GM19372 (cell line): Measurements from ENCODE around the gene KCNAB1.
"Not testable (repeated sequence)": the region's sequence is repeated elsewhere in the genome, so short reads cannot be mapped to it uniquely, and the experiment has no call there.

Source experiments
- ATAC-seq: cut with Tn5 transposase; IDR thresholded peaks from one replicate; pipeline ENCODE4 v1.9.1; 2021; ENCODE audit warnings: mild to moderate bottlenecking, low read depth, moderate library complexity; ENCODE audit not compliant: unreplicated experiment

Gene KCNAB1

DNA sequence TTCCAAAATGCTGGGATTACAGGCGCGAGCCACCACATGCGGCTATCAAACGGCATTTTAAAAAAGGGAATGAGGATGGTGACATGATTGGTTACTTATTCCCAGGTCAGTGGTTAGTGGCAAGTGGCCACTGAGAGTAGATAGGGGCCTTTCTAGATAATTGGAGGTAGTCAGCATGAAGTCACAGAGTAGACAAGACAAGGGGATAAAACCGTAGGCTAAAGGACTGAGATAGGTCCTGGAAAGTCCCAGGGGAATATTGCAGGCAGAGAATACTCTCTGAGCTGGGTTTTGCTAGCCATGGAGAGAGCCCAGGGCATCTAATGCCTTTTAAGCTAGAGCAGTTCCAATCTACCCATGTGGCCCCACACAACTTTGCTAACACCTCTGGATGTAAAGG lies 52.2 kb downstream of the KCNAB1 start:
- ATAC-seq, result no peak

DNA sequence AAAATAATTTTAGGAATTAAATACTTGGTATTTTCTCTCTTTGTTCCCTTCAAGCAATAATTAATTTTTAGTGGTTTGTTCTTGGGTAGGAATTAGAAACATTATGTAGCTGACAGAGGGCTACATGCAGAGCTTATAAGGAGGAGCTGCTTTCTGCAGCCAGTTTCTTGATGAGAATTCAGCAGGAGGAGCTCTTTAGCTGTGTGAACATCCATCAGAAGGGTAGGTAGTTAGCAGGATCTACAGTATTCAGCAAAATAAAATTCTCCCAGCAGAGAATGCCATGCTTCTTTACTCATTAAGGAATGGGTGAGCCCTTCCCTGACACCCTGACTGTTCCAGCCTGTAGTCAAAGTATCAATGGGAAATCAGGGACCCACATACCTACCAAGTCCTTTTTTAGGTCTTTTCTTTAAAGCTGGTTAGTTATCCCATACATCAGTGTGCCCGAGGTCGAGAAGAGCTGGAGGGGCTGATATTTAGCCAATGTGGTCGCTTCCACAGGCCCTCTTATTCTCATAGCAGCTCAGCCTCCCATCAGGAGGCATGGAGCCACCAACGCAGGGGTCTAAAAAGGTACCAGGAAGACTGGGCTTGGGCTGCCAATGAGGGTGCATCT lies 54.0 kb downstream of the KCNAB1 start:
- ATAC-seq, result no peak

DNA sequence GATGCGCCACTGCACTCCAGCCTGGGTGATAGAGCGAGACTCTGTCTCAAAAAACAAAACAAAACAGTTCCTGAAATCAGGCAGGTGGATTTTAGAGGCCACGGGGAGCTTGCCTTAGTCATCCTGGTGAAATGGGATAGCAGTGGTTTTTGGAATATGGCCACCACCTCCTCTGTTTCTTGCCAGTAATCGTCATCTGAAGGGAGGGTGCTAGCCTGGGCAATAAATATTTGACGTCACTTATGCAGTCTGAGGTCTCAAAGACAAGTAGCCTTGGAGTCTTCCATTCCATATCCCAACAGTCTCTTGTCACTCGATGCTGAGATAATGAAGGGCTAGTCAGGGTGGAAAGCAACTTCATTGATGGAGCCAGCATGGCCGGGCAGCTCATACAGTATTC lies 55.2 kb downstream of the KCNAB1 start:
- no peak for ATAC-seq

DNA sequence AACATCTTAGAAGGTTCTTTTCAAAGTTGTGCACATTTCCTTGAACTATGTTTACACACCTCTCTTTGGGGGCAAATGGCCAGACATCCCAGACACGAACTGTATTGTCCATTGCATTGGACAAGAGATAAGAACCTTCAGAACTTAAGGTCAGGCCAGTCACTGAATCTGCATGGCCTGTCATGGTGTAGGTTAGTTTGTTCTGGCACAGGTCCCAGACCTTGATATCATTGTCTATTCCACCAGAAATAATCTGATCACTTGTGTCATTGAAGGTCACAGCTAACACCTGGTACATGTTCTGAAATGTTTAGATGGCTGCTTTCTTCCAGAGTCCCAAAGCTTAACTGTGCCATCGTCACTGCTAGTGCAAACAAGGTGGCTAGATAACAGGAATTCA lies 55.7 kb downstream of the KCNAB1 start:
- no peak for ATAC-seq

DNA sequence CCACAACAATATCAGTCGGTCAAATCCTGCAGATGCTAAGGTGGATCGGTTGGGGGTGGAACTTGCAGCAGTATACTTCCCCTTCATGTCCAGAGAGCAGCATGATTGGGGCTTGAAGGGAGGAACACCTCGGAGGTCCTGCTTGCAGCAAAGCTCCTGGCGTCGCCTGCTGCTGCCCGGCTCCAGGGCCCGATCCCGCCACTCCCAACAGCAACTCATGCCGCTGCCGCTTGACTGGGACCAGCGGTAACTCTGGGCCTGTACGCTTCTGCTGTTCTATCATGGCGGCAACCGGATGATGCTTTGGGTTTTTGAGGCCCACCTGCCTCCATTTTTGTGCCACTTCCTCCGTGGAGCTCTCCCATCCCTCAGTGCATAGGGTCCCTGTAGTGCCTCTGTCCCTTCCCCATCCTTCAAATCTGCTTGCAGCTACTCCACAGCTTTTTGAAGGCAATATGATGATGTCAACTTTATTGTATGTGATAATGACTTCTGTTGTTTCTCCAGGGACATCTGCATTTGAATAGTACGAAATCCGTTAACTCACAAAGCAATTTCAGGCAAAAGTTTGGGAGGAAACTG lies 56.3 kb downstream of the KCNAB1 start:
- ATAC-seq, result no peak

DNA sequence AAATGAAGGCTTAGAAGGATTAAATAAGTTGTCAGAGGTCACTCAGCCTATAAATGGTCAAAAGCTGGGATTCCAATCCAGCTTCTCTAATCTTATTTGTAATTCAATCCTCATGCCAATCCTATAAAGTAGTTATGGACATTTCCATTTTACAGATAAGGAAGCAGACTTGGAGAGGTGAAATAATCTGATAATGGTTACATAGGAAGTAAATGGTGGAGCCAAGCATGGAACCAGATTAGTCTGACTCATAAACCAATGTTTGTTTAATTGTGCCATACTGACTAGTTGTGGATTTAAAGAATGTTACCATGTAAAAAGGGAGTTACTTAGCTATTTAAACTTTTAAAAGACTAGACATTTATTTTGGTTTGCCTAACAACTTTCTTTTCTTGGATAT lies 59.7 kb downstream of the KCNAB1 start:
- no peak for ATAC-seq

DNA sequence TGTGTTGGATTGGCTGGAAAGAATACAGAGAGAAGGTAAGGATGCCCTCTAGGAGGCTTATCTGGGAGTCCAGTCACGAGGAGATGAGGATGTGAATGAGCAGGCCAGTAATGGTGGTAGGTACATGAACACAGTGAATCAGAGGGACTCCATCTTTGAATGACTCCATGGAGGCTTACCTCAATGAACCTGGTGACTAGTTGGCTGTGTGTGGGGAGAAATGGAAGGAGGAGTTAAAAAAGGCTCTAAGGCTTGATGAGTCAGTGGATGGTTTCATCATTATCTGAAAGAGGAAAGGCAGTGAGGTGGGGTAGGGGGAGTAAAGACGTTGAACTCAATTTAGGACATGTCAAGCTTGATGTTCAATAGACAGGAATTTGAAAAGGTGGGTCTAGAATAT lies 61.1 kb downstream of the KCNAB1 start:
- no peak for ATAC-seq

DNA sequence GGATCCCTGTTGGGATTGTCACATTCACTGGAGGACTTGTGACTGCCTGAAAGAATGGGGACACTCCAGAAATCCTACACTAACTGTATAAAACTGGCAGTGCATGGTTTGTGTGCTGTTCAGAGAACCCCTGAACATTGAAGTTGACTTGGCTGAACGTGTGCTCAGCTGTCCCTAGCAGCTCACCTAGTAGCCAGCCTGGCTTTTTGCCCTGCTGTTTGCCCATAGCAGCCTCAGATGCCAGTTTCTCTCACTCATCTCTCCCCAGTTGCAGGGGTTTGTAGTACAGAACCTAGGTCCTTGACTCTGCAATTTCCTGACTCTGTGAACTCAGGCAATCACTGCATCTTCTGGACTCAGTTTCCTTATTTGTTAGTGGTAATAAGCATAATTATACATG lies 63.0 kb downstream of the KCNAB1 start:
- no peak for ATAC-seq

DNA sequence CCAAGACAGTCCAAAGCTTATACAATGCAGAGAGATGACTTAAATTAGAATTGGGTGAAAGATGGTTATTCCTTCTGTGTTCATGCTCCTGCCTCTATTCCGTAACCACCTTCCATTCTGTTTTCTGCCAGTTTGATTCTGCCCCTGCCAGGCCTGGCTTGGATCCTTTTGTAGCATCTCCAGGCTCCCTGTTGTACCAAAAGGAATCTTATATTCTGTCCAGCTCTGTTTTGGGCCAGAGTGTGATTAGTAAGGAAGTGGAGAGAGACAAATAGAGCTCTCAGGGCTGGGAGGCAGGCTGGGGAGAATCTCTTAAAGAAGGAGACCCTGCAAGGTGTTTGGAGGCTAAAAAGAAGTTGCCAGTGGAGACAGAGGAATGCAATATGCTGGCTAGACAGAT lies 63.8 kb downstream of the KCNAB1 start:
- ATAC-seq, result no peak

DNA sequence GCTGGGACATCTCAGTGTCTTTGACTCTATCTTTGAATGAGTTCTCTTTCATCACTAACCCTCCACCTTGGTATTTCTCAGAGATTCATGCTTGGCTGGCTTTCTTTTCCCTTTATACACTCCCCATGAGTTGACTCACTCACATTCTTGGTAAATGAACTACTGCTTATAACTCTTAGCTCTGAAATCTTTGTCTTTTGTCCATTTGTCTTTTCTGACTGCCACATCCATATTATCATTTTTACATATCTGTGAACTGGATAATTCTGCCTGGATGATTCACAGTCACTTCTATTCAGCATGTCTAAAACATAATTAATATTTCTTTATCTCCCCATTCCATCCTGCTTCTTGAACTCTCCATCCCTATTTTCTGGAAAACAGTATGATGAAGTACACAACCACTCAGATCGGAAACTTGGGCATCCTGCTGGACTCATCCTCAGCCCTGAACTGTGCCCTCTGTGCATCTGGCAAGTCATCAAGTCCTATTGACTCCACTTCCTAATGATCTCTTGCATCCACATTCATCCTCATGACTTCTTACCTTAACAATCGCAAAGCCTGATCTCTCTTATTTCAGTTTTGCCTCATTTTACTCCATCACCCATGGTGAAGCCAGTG lies 66.9 kb downstream of the KCNAB1 start:
- ATAC-seq, result no peak

DNA sequence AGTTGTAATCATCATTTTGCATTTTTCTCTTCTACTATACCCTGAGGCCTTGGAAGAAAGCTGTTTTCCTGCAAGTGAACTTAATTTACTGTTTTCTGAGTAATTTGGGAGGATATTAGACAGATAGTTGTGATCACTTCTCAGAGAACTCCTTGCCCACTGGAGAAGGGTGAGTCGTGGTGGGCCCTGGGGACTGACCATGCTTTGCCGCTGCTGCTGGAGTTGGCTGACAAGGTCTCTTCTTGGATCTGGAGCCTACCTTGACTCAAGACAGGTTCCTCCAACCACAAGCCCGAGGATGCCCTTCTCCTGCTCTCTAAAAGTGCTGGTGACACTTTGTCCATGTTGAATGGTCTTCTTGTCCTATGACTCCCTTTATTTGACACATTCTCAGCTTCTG lies 68.4 kb downstream of the KCNAB1 start:
- no peak for ATAC-seq

DNA sequence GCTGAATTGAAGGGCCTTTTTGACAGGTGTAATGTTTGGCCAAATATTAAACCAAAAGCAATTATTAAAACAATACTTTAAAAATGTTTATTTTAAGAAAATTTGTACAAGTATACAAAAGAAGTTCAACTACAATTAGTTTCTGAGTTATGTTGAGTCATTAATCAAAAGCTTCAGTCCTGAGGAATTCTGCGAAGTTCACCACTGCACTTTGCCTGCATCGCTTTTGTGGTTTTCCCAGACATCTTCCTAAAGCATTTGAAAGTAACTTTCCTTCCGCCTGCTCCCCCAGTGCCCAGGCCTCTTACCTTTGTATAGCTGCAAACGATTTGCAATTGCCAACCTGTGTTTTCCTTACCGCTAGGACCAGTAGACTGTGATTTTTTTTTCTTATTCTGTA lies 69.5 kb downstream of the KCNAB1 start:
- ATAC-seq, result no peak

DNA sequence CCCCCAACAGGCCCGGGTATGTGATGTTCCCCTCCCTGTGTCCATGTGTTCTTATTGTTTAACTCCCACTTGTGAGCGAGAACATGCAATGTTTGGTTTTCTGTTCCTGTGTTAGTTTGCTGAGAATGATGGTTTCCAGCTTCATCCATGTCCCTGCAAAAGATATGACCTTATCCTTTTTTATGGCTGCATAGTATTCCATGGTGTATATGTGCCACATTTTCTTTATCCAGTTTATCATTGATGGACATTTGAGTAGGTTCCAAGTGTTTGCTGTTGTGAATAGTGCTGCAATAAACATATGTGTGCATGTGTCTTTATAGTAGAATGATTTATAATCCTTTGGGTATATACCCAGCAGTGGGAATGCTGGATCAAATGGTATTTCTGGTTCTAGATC lies 74.6 kb downstream of the KCNAB1 start:
- not testable (repeated sequence) for ATAC-seq

DNA sequence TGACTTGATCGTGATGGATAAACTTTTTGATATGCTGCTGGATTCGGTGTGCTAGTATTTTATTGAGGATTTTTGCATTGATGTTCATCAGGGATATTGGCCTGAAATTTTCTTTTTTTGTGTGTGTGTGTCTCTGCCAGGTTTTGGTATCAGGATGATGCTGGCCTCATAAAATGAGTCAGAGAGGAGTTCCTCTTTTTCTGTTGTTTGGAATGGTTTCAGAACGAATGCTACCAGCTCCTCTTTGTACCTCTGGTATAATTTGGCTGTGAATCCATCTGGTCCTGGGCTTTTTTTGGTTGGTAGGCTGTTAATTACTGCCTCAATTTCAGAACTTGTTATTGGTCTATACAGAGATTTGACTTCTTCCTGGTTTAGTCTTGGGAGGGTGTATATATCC lies 76.8 kb downstream of the KCNAB1 start:
- not testable (repeated sequence) for ATAC-seq

DNA sequence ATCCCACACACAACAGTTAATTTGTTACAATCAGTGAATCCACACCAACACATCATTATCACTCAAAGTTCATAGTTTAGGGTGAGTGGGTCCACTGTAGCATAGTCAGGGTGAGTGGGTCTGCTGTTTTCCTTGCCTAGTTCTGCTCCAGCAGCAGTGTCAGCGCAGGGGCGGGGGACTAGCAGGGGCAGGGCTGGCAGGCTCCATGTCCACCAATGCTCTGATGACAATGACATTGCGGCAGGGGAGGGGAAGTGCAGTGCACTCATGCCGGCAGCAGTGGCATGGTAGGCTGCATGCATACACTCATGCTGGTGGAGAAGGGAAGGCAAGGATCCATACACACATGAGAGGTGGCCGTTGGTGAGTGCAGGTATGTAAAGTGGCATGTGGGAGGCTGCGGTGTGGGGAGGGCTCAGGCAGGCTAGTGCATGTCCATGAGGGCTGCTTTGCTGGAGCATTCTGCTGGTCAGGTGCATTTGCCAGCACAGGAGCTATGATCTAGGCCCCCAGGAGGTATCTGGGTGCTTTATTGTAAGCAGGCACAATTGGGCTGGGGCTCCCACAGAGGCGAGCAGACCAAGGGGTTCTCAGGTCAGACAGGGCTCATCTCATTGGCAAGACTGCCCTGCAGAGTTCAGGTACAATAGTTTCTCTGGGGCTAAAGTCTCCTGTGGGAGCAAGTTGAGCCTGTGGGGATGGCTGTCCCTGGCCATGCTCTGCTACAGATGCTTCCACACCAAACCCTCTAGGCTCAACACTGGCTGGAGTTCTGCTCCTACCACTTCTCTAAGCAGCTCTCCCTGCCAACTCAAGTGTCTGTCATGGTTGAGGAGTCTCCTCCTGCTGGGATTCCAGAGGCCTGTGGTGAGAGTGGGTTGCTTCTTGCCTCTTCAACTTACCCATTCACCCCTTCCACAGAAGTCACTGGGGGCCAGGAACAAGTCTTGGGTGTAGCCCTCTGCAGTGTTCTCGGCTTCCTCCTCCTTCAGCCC lies 81.3 kb downstream of the KCNAB1 start:
- ATAC-seq, result no peak

DNA sequence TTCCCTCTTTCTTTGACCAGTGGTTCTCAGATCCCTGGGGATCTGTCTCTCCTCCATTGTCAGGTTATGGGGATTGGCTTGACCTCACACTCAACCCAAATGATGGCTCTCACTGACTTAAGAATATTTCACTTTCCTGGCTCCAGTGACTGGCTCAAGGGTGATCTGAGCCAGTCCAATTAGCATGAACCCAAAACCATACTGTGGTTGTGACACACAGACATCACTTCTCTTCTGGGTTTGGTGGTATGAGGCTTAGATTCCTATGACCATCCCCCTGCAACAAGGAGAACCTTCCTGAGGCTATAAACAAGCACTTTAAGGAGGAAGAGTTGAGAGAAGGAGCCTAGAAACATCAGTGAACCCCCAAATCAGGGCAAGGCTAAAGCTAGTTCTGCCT lies 85.8 kb downstream of the KCNAB1 start:
- no peak for ATAC-seq

DNA sequence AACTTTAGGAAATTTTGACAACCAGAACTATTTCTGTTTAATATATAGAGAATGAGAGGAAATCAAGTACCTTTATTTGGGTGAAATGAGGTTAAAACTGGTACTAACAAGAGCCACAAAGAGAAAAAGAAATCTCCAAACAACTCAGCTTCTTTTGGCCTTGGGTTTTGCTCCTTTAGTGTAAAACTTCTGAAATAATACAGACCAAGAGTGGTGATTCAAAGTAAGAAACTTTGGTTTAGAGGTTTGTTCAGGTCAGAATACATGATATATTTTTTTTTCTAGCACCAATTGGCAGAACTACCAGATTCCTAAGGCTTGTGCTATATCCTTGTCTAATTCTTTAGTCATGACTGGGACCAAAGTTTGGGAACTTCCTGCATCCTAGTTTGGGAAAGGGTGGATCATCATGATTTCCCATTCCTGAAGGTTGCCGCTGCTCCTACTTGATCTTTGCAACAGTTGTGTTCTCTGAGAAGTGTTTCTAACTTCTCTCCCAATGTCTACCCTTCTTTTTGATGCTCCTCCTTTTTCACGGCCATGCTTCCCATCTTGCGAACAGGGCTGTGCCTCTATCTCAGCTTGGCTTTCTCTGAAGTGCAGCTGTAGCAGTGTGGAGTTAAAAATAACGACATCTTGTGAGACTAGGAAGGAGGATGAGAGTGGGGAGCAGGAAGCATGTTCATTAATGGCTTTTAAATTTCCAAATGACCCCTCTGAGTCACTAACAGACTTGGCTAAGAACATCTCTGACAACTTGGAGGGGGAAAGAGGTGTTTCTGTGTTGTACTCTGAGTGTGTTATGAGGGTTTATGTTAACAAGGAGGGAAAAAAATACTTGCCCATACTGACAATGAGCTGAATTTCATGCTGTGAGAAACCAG lies 87.7 kb downstream of the KCNAB1 start:
- ATAC-seq, result no peak

DNA sequence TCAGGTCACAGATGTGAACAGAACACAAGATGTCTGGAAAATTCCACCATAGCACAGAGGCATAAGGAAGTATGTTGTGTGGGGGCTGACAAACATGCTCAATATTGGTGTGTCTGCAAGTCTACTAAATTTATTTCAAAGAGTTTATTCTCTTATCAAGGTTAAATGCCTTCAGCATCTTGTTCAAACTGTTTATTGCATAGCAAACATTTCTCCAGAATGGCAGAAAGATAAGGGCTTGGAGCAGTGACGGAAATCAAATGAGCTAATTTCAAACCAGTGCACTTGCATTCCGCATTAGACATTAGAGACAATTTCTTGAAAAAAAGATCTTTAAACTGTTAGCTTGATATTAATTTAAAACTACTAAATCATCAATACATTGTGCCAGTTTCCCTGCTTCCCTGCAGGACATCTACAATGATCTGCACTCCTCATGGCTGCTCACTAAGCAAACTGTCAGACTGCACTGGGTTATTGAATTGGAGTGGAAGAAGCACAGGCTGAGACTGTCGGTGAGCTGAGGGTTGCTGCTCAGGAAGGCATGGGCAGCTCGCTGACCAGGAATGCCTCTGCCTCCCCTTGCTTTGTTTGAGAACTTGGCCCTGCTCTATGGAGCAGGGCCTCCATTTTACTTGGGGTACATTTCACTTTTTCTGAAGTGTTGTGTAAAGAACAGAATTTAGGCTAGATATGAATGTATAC lies 89.4 kb downstream of the KCNAB1 start:
- ATAC-seq, result no peak

DNA sequence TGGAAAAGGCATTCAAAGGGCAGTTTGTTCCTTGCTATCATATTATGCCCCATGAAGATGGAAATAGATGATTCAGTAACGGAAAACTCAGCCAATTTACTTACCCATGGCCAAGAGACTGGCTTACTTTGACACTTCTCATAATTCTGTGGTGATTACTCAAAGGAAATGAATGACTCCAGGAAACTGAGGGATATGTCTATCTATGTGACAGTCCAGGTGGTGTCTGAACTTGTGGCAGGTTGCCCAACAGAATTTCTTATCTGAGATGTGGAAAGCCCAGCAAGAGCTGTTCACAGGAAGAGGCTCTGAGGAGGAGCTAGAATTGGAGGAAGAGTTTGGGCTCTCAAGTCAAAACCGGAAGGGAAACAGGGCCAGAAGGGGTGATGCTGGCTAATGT lies 91.2 kb downstream of the KCNAB1 start:
- ATAC-seq, result no peak

DNA sequence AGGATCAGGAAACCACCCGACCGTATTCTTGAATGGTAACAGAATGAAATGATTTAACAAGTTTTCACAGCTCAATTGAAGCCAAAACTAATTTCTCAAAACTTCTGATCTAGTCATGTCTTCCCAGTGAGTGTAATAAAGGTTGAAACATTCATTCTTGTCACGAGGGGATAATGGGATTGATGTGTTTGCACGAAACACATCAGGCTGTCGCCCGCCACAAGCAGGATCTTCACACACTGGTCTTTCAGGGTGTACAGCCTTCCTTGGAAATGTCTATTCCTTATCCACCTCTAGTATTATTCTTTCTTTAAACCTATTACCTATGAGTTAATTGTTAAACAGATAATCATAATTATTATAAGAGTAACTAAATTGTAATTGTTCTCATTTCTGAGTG lies 94.3 kb downstream of the KCNAB1 start:
- ATAC-seq, result no peak
